Activated CD8-positive, alpha-beta memory T cell treated with anti-CD3 and anti-CD28 coated beads, Interleukin-2, amount 50 U/mL, for 1 hour (primary cell): ENCODE results near the gene MEN1.

Experiments
- DNase-seq: peaks from one replicate; pipeline ENCODE4 v3.0.0-alpha.2; 2020; ENCODE audit errors: extremely low read depth

MEN1 gene

GRCh38 chr11:64801561-64802369 lies 8.6 kb downstream of the MEN1 start:
- no peak for DNase-seq

GRCh38 chr11:64801158-64801464 lies 9.2 kb downstream of the MEN1 start:
- DNase-seq: no peak

- no peak for DNase-seq
Measured at GRCh38 chr11:64800303-64801157, 9.8 kb downstream of the MEN1 start.

- DNase-seq: no peak
Measured at GRCh38 chr11:64799623-64800302, 10.6 kb downstream of the MEN1 start.

- no peak for DNase-seq
Measured at GRCh38 chr11:64799256-64799622, 11.1 kb downstream of the MEN1 start.

- DNase-seq: no peak
Measured at GRCh38 chr11:64796757-64797541, 13.4 kb downstream of the MEN1 start.

GRCh38 chr11:64796047-64796756 lies 14.1 kb downstream of the MEN1 start:
- DNase-seq: no peak

- no peak for DNase-seq
Measured at GRCh38 chr11:64794526-64794925, 15.8 kb downstream of the MEN1 start.

GRCh38 chr11:64793271-64794160 lies 16.8 kb downstream of the MEN1 start:
- DNase-seq: no peak

GRCh38 chr11:64792482-64792881 lies 17.9 kb downstream of the MEN1 start:
- no peak for DNase-seq

GRCh38 chr11:64791781-64792291 lies 18.5 kb downstream of the MEN1 start:
- no peak for DNase-seq

- no peak for DNase-seq
Measured at GRCh38 chr11:64790205-64791095, 19.9 kb downstream of the MEN1 start.

- DNase-seq: no peak
Measured at GRCh38 chr11:64789331-64790204, 20.8 kb downstream of the MEN1 start.

- no peak for DNase-seq
Measured at GRCh38 chr11:64788321-64789215, 21.8 kb downstream of the MEN1 start.

- no peak for DNase-seq
Measured at GRCh38 chr11:64787526-64788320, 22.6 kb downstream of the MEN1 start.

GRCh38 chr11:64786308-64786707 lies 24.0 kb downstream of the MEN1 start:
- no peak for DNase-seq
